ENCODE results near the gene ZNHIT1. TPM values are rescaled to one million over a fixed set of nuclear protein-coding genes. Genes with fewer than 3 reads are reported as not detected.

ZNHIT1 gene
- total and polyA plus RNA-seq, 4 donors = 49.2 to 167 (median 70.9) TPM

DNA sequence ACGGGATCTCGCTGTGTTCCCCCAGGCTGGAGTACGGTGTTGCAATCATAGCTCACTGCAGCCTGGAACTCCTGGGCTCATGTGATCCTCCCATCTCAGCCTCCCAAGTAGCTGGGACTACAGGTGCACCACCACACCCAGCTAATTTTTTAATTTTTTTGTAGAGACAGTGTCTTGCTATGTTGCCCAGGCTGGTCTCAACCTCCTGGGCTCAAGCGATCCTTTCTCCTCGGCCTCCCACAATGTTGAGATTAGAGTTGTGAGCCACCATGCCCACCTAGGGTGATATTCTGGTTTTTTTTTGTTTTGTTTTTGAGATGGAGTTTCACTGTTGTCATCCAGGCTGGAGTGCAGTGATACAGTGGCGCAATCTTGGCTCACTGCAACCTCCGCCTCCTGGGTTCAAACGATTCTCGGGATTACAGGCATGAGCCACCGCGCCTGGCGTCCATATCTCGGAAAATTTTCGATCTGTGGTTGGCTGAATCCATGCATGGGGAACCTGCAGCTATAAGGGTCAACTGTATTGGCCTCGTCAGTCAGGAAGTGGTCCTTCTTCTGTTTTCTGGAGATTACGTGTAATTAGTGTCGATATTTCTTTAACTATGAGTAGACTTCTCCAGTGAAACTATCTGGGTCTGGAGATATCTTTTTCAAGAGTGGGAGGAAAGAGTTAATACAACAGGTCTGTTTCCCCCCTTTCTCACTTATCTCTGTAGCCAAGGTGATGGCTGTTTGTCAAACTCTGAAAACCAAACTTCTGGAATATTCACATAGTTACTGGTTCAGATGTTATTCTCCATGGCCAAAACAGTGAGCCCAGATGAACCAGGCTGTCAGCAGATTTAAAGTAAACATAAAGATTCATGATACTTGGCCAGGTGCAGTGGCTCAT lies 47.9 kb downstream of the ZNHIT1 start:
- DNase-seq (no peak), ATAC-seq (ENCODE audit: insufficient read depth, low FRiP score) (no peak)
- Histone ChIP-seq H3K4me1 (ENCODE audit: control insufficient read depth in 5 of 5, insufficient read depth in 5 of 5, low read length in 5 of 5) (no peaks in the 10 kb centered on the region), H3K27me3 (ENCODE audit: control insufficient read depth in 3 of 3, insufficient read depth in 3 of 3, low read length in 2 of 3) (no peaks in the 10 kb centered on the region), H3K27ac (ENCODE audit: low read depth in 1 of 2, low read length in 1 of 2) (no peak overlapping the region), H3K9me3 (ENCODE audit: control insufficient read depth in 4 of 4, insufficient read depth in 3 of 4, low read length in 3 of 4) (no peaks in the 10 kb centered on the region), H3K4me3 (no peak overlapping the region), H3K36me3 (ENCODE audit: control insufficient read depth in 4 of 4, insufficient read depth in 4 of 4, low read length in 4 of 4) (no peaks in the 10 kb centered on the region), H3K9ac (ENCODE audit: insufficient read depth in 1 of 2, low read length in 2 of 2) (no peak overlapping the region)
- TF ChIP-seq, protein P1, sequence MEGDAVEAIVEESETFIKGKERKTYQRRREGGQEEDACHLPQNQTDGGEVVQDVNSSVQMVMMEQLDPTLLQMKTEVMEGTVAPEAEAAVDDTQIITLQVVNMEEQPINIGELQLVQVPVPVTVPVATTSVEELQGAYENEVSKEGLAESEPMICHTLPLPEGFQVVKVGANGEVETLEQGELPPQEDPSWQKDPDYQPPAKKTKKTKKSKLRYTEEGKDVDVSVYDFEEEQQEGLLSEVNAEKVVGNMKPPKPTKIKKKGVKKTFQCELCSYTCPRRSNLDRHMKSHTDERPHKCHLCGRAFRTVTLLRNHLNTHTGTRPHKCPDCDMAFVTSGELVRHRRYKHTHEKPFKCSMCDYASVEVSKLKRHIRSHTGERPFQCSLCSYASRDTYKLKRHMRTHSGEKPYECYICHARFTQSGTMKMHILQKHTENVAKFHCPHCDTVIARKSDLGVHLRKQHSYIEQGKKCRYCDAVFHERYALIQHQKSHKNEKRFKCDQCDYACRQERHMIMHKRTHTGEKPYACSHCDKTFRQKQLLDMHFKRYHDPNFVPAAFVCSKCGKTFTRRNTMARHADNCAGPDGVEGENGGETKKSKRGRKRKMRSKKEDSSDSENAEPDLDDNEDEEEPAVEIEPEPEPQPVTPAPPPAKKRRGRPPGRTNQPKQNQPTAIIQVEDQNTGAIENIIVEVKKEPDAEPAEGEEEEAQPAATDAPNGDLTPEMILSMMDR (IDR thresholded peaks at IDR 0.05; ENCODE audit: control extremely low read depth, extremely low read depth) = no peak
- 65 to 69% methylated on average over 17 of the region's 17 CpGs for WGBS, 2 donors

DNA sequence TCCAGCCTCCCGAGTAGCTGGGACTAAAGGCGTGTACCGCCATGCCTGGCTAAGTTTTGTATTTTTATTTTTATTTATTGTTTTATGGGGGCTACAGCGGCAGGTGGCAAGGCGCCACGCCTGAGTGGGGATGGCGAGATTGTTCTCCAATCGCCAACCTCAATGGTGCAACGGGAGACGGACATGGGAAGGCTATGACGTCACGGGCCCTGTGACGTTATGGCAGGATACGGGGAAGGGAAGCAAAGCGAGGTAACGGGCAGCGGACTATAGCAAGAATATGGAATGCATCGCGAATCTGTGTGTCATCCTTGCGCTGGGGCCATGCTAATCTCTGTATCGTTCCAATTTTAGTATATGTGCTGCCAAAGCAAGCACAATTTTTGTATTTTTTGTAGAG lies 51.7 kb downstream of the ZNHIT1 start:
- ATAC-seq (ENCODE audit: insufficient read depth, low FRiP score) = no peak
- Histone ChIP-seq H3K36me3 (ENCODE audit: control insufficient read depth in 4 of 4, insufficient read depth in 4 of 4, low read length in 4 of 4) (no peaks in the 10 kb centered on the region), H3K27ac (ENCODE audit: low read depth in 1 of 2, low read length in 1 of 2) (no peak overlapping the region)

DNA sequence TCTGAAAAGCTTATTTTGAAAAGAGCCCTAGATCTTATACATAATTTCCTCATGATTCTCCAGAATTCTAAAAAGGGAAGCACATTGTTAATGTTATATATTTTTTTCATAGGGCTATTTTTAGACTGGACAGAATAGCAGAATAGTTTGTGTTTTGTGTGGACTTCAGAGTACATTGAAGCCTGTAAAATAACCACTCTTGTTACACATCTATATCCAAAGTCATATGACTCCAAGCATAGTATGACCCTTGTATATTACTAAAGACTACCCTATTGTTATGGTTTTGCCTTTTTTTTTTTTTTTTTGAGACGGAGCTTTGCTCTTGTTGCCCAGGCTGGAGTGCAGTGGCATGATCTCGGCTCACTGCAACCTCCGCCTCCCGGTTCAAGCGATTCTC lies 53.1 kb downstream of the ZNHIT1 start:
- DNase-seq (no peak), ATAC-seq (ENCODE audit: insufficient read depth, low FRiP score) (no peak)
- Histone ChIP-seq H3K36me3 (ENCODE audit: control insufficient read depth in 4 of 4, insufficient read depth in 4 of 4, low read length in 4 of 4) (no peaks in the 10 kb centered on the region), H3K27ac (ENCODE audit: low read depth in 1 of 2, low read length in 1 of 2) (no peak overlapping the region), H3K9me3 (ENCODE audit: control insufficient read depth in 4 of 4, insufficient read depth in 3 of 4, low read length in 3 of 4) (no peaks in the 10 kb centered on the region), H3K9ac (ENCODE audit: insufficient read depth in 1 of 2, low read length in 2 of 2) (no peak overlapping the region), H3K4me1 (ENCODE audit: control insufficient read depth in 5 of 5, insufficient read depth in 5 of 5, low read length in 5 of 5) (no peaks in the 10 kb centered on the region), H3K4me3 (no peak overlapping the region), H3K27me3 (ENCODE audit: control insufficient read depth in 3 of 3, insufficient read depth in 3 of 3, low read length in 2 of 3) (no peaks in the 10 kb centered on the region)
- TF ChIP-seq, protein P1 (IDR thresholded peaks at IDR 0.05; ENCODE audit: control extremely low read depth, extremely low read depth) = no peak
- WGBS, 2 donors = 72 to 75% methylated on average over 5 of the region's 5 CpGs

More for the DNA sequence above, 51.7 kb downstream of the ZNHIT1 start:
- no peaks in the 10 kb centered on the region for H3K27me3 ChIP-seq (ENCODE audit: control insufficient read depth in 3 of 3, insufficient read depth in 3 of 3, low read length in 2 of 3)
- TF ChIP-seq, protein P1 (IDR thresholded peaks at IDR 0.05; ENCODE audit: control extremely low read depth, extremely low read depth) = no peak
- DNase-seq = no peak
- WGBS, 2 donors = 86 to 89% methylated on average over 21 of the region's 21 CpGs
- no peak overlapping the region for H3K4me3 ChIP-seq
- no peaks in the 10 kb centered on the region for H3K9me3 ChIP-seq (ENCODE audit: control insufficient read depth in 4 of 4, insufficient read depth in 3 of 4, low read length in 3 of 4)
- H3K4me1 ChIP-seq (ENCODE audit: control insufficient read depth in 5 of 5, insufficient read depth in 5 of 5, low read length in 5 of 5) = no peaks in the 10 kb centered on the region
- H3K9ac ChIP-seq (ENCODE audit: insufficient read depth in 1 of 2, low read length in 2 of 2) = no peak overlapping the region

All from lung (tissue), 12 donors.